Activated T-helper 9 cell treated with anti-CD3 and anti-CD28 coated beads, Interleukin-2, amount 50 U/mL, for 16 hours (primary cell): ENCODE results near the gene PCYOX1L.

Source experiments
- DNase-seq: peaks from one replicate; pipeline ENCODE4 v3.0.0-alpha.2; 2020; ENCODE audit warnings: low read depth

The PCYOX1L gene

DNA sequence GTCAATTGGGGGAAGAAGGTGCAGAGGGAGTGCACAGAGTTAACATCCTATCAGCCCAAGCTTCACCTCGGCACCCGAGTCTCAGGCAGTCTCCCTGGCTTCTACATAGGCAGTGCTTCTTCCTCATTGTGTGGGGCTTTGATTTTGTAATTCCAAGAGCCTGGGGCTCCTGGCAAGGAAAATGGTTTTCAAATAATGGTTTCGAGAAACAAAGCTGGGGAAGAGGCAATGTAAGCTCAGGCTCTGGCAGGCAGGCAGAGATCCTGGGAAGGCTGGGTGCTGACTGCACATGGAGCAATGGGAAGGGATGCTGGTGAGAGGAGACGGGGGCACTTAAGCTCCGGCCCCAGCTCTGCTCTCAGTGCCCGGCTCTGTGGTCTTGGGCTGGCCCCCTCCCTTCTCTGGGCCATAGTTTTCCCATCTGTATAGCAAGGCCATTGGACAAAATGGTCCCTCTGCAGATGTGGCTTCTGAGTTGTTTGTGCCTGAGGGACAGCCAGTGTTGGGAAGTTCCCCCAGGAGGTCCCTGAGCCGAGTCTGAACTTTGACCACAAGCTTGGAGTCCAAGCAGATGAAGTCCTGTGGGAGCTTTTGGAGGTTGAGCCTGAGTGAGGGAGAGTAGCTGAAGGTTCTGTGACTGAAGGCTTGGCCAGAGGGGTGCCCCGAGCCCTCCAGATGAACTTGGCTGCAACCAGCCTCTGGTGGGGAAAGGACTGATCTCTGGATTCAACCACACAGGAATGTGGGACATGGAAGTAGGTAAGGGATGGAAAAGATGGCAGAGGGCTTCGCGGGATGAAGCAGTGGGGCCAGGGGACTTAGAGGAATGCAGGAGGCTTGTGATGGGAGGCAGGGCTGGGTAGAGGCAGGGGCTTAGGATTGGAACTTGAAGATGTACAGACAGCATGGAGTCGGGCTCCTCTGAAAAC lies 49.7 kb downstream of the PCYOX1L start:
- DNase-seq: no peak

DNA sequence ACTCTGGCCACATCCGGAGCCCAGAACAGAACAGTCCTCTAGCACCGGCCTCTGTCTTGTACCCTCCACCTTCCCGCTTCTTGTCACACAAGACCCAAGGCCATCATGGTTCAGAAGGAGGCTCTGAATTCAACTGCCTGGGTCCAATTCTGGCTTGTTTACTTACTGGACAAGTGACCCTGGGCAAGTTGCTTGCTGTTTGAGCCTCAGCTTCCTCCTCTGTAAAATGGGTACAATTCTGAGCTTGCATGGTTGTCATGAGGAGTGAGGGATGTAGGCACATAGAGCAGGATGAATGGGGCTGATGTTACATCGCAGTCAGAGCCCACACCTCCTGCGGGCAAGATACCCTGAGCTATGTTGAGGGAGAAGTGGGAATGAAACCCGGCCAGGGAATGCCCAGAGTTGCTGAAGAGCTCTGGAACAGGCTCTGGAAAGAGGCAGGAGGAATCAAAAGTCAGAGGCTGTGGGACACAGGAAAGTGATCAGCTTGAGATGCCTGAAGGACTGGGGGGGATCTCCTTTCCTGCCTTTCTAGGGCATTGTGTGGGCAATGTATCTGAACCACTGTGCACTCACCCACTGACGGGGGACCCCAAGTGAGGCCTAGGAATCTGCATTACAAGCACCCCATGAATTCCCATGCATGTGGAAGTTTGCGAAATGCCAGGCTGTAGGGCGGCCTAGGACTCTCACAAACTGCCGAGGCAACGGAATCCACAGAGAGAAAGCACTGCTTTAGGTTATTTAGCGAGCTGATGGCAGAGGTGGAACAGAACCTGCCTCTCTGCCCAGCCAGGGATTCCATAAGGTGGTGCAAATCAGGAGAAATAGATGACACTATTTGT lies 50.6 kb downstream of the PCYOX1L start:
- DNase-seq: no peak

DNA sequence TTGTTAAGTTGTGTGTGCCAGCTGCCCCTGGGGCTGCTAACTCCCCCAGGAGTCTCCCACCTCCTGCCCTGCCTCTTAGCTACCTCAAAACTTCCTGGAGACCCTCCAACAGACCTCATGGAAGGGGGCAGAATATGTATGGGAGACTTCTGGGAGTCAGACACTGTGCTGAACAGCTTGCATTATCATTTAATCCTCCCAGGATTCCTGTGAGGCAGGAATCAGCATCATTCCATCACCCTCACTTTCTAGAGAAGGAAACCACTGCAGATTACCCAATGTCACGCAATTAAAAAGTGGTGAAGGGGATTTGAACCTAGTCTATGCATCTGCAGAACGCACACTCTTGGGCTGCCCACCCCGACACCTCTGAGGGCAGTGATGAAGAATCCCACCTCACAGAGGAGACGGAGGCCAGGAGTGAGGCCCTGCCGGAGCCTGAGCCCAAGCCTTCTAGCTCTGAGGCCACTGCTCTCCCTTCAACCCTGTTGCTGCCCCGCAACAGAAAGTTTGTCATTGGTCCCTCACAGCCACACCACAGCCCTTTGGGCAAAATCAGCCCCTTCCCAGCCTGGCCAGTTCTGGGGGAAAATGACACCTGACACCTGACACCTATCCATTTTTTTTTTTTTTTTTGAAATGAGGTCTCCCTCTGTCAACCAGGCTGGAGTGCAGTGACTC lies 51.6 kb downstream of the PCYOX1L start:
- DNase-seq: no peak

DNA sequence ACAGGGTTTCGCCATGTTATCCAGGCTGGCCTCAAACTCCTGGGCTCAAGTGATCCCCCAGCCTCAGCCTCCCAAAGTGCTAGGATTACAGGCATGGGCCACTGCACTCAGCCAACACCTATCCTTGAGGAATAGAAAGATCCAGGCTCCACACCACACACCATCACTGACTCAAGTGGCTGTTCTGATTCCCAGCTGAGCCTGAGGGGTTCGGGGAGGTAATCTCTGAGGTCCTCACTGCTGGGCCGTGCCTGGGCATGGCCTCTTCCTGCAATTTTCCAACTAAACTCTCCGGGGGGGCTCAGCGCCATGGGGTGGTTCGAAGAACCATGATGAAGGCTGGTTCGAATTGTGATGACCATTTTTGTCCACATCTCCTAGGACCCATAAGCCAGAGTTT lies 52.2 kb downstream of the PCYOX1L start:
- no peak for DNase-seq

DNA sequence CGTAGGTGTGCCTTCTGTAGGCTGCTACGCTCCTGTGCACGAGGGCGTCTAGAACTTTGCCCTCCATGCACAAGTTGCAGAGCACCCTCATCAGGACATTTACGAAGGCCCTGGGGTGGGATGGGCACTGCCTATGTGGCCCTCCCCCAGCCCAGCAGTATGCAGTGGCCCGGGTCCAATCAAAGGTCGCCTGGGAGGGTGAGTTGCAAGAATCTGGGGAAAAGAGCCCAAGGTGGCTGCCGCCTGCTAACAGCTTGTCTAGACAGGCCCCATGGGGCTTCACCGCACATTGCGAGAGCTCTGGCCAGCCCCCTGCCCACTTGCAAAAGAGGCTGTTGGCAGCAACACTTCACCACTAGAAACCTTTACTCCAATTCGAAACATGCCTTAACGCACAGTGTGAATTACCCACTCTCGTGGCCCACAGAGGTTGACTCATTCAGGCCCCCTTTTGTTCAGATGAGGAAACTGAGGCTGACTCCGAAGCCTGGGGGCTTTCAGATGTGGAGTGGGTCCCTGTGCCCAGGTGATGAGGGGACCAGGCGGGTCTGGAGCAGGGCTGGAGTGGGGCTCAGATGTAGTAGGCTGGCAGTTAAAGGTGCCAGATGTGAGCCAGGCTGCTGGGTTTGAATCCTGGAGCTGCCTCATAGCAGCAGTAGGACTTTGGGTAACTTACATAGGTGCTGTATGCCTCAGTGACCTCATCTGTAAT lies 53.0 kb downstream of the PCYOX1L start:
- DNase-seq: no peak

DNA sequence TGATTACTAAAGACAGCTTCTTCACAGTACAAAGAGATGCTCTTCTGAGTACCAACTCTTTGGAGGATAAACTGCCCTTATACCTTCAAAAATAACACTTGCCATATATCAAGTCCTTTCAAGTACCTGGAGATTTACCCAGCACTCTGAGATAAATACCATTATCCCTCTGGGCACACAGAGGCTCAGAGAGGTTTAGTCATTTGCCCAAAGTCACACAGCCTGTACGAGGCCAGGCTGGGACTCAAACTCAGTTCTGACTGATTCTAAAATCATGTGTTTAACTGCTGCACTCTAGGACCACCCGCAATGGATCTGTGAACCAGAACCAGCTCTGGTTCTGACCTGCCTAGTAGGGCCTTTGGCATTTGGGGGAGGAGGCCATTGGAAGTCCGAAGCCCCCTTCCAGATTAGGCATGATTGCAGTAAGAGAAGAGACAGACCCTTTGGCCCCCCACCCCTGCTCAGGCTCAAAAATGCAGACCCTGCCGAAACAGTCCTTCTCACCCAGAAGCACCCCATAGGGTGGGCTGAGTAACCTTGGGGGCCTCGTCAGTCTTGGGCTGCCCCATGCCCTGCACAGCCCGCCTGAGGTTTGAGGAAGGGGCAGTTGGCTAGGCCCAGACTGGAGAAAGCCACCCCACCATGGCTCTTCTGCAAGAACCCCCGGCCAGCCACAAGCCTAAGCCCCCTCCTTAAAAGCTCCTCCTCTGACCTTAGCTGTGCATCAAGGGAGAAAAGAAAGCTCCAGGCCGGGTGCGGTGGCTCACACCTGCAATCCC lies 54.1 kb downstream of the PCYOX1L start:
- DNase-seq: no peak

DNA sequence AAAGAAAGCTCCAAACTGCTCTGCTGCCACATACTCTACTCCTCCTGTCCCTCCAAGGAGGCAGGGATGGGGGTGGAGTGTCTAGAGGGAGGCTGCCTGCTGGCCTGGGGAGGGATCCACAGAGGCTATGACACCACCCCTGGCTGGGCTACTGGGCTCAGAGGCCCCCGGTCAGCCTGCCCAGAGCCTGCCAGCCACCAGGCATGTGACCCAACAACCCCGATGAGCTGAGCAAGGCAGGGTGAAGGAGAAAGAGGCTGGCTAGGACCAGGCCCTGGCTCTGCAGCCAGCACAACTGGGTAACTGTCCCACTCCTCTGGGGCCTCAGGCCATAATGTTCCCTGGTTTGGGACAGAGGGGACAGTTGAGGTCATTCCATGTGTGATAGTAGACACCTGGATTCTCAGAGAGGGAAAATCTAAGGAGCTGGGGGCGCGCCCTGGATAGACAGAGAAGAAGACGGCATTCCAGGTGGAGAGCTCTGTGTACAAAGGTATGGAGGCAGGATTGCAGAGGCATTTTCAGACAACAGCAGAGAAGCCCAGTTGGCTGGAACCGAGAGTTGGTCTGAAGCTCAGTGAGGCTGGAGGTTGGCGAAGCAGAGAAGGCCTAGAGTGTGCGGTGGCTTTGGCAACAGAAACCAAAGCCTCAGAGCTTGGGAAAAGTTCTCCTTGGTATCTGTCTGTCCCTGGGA lies 55.1 kb downstream of the PCYOX1L start:
- no peak for DNase-seq

- DNase-seq: no peak
Observed at GRCh38 chr5:149413477-149414210, 55.8 kb downstream of the PCYOX1L start.

DNA sequence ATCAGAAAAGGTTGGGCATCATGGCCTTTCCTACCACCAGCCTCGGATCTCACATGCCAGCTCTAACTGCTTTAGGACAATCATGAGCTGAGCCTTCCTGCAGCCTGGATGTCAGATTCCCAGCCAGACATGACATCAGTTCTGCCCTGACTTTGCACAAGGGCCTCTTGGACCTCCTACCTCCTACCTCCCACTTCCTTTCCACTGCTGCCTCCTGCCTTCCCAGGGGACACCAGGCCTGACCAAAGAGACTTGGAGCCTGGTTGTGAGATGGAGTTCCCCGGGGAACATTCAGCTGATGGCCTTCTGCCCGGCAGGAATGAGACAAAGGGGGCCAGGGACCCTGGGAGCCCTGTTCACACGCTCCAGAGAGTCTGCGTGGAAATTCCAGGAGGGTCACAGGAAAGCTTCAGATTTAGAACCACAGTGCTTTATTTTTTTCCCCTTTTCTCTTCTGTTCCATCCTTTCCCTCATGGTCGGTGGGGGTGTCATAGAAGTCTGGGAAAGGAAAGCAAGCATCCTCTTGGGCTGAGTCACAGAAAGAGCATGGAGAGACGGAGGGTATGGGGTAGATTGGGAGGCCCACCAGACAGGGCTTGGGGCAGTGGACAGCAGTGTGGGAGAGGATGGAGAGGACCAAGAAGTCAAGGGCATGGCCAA lies 56.7 kb downstream of the PCYOX1L start:
- DNase-seq: no peak

GRCh38 chr5:149415066-149415967 lies 57.5 kb downstream of the PCYOX1L start:
- no peak for DNase-seq

DNA sequence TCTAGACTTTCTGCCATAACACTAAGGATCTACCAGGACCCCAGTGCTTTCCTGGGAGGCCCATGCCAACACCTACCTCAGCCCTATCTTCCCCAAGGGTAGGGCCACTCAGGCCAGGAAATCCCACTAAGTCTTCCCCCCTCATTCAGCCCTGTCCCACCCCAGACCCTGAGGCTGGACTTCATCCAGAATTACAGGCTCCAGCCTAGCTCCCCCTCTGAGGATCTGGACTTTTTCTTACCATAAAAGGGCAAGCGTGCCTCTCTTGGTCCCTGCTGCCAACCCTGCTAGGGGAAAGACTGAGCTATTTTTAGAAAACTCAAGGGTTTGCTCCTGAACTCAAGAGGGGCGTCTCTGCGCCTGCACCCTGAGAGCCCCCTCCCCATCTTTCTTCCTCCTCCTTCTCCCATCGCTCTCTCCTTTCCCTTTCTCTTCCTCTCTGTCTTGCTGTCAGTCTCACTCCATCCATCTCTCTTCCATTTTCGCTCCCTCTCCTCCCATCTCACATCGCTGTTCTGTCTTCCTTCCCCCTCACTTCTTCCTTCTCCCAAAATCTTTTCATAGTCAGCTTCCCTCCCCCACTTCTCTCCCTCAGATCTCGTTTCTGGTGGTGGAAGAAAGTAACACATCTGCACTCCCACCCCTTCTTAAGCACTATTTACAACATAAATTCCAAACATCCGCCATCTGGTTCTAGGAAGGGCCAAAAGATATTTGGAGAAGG lies 59.3 kb downstream of the PCYOX1L start:
- DNase-seq: no peak

GRCh38 chr5:149417711-149418368 lies 60.0 kb downstream of the PCYOX1L start:
- no peak for DNase-seq

DNA sequence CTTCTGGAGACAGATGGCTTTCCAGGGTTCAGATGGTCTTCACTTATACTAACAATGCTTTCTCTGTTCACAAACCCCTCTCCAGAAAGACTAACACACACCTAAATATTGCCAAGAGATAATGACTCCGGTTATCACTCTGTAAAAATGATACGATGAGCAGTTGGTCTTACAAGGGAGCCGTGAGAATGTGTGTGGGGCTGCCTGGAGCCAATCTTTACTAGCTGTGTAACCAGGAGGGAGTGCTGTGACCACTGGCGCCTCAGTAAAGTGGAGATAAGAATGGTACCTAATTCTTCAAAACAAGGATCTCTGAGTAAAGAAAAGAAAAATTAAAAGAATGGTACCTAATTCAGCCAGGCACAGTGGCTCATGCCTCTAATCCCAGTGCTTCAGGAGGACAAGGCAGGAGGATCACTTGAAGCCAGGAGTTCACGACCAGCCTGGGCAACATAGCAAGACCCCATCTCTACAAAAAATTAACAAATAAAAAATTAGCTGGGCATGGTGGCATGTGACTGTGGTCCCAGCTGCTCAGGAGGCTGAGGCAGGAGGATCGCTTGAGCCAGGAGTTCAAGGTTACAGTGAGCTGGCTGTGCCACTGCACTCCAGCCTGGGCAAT lies 61.2 kb downstream of the PCYOX1L start:
- no peak for DNase-seq
